ENCODE measurements around the gene SLC7A6.

DNA sequence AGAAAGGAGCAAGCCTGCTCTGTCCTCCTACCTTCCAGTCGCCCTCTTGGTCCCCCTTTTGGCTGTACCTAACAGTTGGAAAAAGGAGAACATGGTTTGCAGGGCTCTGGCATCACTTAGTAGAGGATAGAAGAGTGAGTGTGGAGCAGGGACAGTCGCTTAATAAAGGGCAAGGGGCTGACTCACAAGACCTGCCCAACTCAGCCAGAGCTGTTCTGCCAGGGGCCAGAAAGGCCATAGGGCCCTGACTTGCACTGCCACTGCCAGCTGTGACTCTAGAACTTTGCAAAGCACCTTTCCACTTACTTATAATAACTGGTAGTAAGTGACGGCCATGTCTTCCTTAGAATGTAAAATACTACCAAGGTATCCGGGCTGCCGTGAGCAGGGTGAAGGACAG, 60.0 kb downstream of the SLC7A6 start:
- TF ChIP-seq CTCF (IDR thresholded peaks at IDR 0.05) = no peak
- no peak for TF ChIP-seq EP300 (IDR thresholded peaks at IDR 0.05)
- no peak for TF ChIP-seq POLR2A (IDR thresholded peaks at IDR 0.05)
